C4-2B (cell line): ENCODE results near the gene MEIS2.

Experiments
- H3K27ac ChIP-seq: fragments of 450-650 bp; 2 replicates; pipeline ENCODE4 v1.5.1; 2017
- CTCF ChIP-seq: fragments of 450-650 bp; conservative IDR thresholded peaks from 2 replicates; pipeline ENCODE4 v1.5.1; 2017; ENCODE audit warnings: mild to moderate bottlenecking
- ZFX ChIP-seq: fragments of 450-650 bp; IDR thresholded peaks from 2 replicates; pipeline ENCODE4 v1.6.1; 2017

The MEIS2 gene

GRCh38 chr15:36893276-36893675 lies 207.1 kb downstream of the MEIS2 start:
- H3K27ac ChIP-seq: no peak overlapping the region
- TF ChIP-seq CTCF: no peak
- TF ChIP-seq ZFX: no peak

- H3K27ac ChIP-seq: no peak overlapping the region
- no peak for TF ChIP-seq ZFX
- no peak for TF ChIP-seq CTCF
Observed at GRCh38 chr15:36888011-36888992, 212.0 kb downstream of the MEIS2 start.

- H3K27ac ChIP-seq: no peak overlapping the region
- TF ChIP-seq CTCF (no peak), ZFX (no peak)
Observed at GRCh38 chr15:36887214-36887961, 213.0 kb downstream of the MEIS2 start.

GRCh38 chr15:36886701-36887100 lies 213.6 kb downstream of the MEIS2 start:
- no peak for TF ChIP-seq CTCF
- no peak for TF ChIP-seq ZFX
- H3K27ac ChIP-seq: no peak overlapping the region

- no peak overlapping the region for H3K27ac ChIP-seq
- TF ChIP-seq CTCF (no peak), ZFX (no peak)
Observed at GRCh38 chr15:36886191-36886590, 214.2 kb downstream of the MEIS2 start.

GRCh38 chr15:36885771-36886170 lies 214.6 kb downstream of the MEIS2 start:
- no peak overlapping the region for H3K27ac ChIP-seq
- no peak for TF ChIP-seq CTCF
- no peak for TF ChIP-seq ZFX
